Stimulated activated CD4-positive, alpha-beta T cell treated with anti-CD3 and anti-CD28 coated beads, Interleukin-4, amount 100 ng/mL, for 4 hours (primary cell): ENCODE data around the gene NCOR1.

Source experiments
- DNase-seq, 2 experiments: peaks; one replicate each; pipeline ENCODE4 v3.0.0-alpha.2; 2020

The NCOR1 gene

GRCh38 chr17:16025202-16025601 lies 190.1 kb downstream of the NCOR1 start:
- no peak for DNase-seq

- no peak for DNase-seq
Observed at GRCh38 chr17:16023881-16024280, 191.5 kb downstream of the NCOR1 start.

- no peak for DNase-seq
Observed at GRCh38 chr17:16019347-16019746, 196.0 kb downstream of the NCOR1 start.

- no peak for DNase-seq
Observed at GRCh38 chr17:16013943-16014407, 201.4 kb downstream of the NCOR1 start.

- DNase-seq, result no peak
Observed at GRCh38 chr17:16007439-16007838, 207.9 kb downstream of the NCOR1 start.

- DNase-seq, result no peak
Observed at GRCh38 chr17:16005636-16006035, 209.7 kb downstream of the NCOR1 start.

GRCh38 chr17:16003841-16004240 lies 211.5 kb downstream of the NCOR1 start:
- DNase-seq, result no peak

GRCh38 chr17:16002708-16003260 lies 212.6 kb downstream of the NCOR1 start:
- no peak for DNase-seq

GRCh38 chr17:16001226-16001897 lies 214.0 kb downstream of the NCOR1 start:
- DNase-seq, result no peak

GRCh38 chr17:15999974-16000827 lies 215.1 kb downstream of the NCOR1 start:
- peak in 1 of 2 experiments; percentile 32 for DNase-seq

- peak; percentile 89 to 93 for DNase-seq
Observed at GRCh38 chr17:15999141-15999973, 216.0 kb downstream of the NCOR1 start, which contains the start of the genes TTC19 and ZSWIM7. TSS of gene TTC19 (plus strand) at chr17:15999824. CDS start at chr17:15999849, 25 bp downstream. TSS of gene ZSWIM7 (minus strand) at chr17:15999704. CDS start at chr17:15999594, 110 bp downstream.

GRCh38 chr17:15998031-15998562 lies 217.2 kb downstream of the NCOR1 start:
- no peak for DNase-seq

GRCh38 chr17:15996322-15996721 lies 219.0 kb downstream of the NCOR1 start:
- DNase-seq, result no peak

GRCh38 chr17:15981646-15982580 lies 233.4 kb downstream of the NCOR1 start:
- DNase-seq, result no peak

- peak in 1 of 2 experiments; percentile 50 for DNase-seq
Observed at GRCh38 chr17:15981208-15981607, 234.1 kb downstream of the NCOR1 start.
